GM18505 (cell line): ENCODE data around the gene ZDHHC19.
"Not testable (repeated sequence)": the region's sequence is repeated elsewhere in the genome, so short reads cannot be mapped to it uniquely, and the experiment has no call there.

Experiments used
- ATAC-seq: cut with Tn5 transposase; IDR thresholded peaks from one replicate; pipeline ENCODE4 v1.9.1; 2021; ENCODE audit not compliant: unreplicated experiment
- POLR2A ChIP-seq: IDR thresholded peaks from 4 replicates; pipeline ENCODE4 v1.6.1; 2011; ENCODE audit warnings: borderline replicate concordance; ENCODE audit not compliant: insufficient read depth, insufficient read length; ENCODE audit errors: extremely low read depth

Gene ZDHHC19

GRCh38 chr3:196186651-196187573 is 24.3 kb downstream of the ZDHHC19 start:
- peak; percentile 69 for TF ChIP-seq POLR2A
- ATAC-seq = peak; percentile 38

GRCh38 chr3:196184881-196185280 is 26.3 kb downstream of the ZDHHC19 start:
- TF ChIP-seq POLR2A = no peak
- no peak for ATAC-seq

GRCh38 chr3:196184169-196184432 is 27.1 kb downstream of the ZDHHC19 start:
- ATAC-seq = not testable (repeated sequence)

DNA sequence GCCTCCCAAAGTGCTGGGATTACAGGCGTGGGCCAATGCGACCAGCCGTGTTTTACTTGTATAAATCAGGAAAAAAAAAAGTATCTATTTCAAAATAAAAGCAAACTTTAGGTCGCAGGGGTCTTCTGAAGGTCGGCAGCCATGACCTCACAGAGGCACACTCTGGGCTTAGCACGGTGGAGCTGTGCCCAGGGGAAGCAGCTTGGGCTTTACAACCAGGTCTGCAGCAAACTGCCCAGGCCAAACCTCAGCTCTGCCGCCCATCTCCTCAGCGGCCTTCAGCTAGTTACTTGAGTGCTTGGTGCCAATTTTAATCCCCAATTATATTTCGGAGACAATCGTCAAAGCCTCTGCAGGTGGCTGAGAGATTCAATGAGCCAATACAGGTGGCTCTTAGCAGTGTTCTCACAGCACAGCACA is 30.1 kb downstream of the ZDHHC19 start:
- ATAC-seq = no peak

DNA sequence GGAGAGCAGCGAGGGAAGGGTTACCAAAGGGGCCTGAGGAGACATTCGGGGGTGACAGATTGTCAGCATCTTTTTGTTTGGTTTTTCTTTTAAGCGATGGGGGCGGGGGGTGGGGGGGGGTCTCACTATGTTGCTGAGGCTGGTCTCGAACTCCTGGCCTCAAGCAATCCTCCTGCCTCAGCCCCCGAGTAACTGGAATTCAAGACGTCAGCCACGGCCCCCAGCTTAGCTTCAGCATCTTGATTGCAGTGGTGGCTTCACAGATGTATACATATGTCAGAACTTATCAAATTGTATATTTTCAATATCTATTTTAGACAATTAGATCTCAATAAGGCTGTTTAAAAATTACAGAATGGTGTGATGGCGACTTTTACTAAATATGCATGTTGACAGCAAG is 30.9 kb downstream of the ZDHHC19 start:
- ATAC-seq = no peak
- no peak for TF ChIP-seq POLR2A

More for the DNA sequence above, 30.1 kb downstream of the ZDHHC19 start:
- no peak for TF ChIP-seq POLR2A

DNA sequence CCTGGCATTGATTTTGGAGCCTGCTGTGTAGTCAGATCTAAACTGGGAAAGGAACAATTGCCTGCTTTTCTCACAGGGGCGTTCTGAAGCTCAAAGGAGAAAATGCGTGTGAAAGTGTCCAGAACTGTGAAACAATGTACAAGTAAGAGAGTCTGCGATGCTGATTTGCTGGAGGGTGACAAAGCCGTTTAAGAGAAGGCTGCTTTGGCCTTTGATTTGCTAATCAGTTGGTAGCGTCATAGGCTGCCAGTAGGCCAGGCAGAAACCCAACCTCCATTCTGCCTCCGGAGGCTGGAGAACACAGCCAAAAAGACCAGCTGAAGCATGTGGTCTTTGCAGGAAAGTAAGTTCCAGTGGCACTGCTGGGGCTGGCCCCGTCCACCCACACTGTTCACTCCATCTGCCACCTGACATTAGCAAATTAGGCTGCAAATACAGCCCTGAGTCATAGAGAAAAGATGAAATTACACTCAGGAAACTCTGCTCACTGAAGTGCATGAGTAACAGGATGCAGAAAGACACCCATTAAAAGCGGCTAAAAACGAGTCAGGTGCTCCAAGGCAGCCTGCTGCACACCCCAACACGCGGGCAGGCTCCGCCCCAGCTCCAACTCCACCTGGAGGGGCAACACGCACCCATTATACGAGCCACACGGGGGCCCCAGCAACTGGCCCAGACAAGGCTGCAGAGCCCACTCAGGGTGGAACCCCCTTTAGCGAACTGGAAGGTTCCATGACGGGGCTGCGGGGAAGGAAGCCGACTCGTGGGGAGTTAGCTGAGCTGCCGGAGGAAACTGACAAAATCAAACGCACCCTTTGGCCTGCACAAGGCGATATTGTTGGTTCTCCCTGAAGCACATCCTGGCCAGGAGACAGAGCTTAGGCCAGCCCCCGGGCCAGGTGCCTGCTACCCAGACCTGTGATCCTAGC is 31.6 kb downstream of the ZDHHC19 start:
- TF ChIP-seq POLR2A = peak; percentile 69
- peak; percentile 67 for ATAC-seq

DNA sequence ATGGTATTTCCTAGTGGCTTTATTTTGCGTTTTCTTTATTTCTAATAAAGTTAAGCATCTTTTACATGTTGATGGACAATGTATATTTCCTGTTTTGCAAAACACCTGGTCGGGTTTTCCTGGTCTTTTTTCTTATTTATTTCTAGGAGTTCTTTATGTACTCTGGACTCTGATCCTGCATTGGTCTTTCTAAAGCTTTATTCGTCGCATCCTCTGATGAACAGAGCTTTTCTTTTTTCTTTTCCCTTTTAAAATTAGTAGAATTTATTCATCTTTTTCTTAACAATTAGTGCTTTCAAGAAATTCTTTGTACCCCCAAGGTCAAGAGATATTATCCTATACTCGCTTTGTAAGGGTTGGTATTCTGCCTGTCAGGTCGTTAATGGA is 32.2 kb downstream of the ZDHHC19 start:
- TF ChIP-seq POLR2A = no peak
- no peak for ATAC-seq

DNA sequence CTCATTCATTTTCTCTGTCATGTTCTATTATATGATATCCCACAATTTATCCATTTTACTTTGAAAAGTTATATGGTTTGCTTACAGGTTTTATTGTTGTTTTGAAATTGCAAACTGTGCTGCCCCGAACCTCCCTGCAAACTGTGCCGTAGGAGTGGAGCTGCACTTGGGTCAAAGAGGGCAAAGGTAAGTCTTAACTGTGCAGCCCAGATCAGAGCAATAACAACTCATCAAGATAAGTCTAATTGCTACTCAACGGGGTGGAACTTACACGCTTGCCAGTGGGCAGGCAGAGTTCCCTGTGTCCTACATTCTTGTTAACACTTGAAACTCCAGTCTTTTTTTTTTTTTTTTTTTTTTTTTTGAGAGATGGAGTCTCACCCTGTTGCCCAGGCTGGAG is 33.2 kb downstream of the ZDHHC19 start:
- TF ChIP-seq POLR2A = no peak
- ATAC-seq = no peak

DNA sequence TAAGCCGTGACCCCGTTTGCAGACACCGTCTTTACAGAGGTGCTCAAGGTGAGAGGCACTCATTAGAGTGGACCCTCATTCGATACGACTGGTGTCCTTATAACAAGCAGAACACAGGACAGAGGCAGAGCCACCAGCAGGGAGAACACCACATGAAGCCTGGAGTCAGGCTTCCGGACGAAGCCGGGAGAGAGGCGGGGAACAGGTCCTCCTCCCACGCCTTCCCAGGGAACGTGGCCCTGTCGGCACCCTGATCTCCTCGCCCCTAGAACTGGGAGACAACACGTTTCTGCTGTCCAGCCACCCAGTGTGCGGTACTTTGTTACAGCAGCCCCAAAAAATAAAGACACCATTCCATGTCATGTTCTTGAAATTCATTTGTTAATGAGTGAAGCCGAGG is 33.6 kb downstream of the ZDHHC19 start:
- ATAC-seq = no peak
- TF ChIP-seq POLR2A = no peak

- ATAC-seq = no peak
- no peak for TF ChIP-seq POLR2A
Measured at GRCh38 chr3:196175722-196176121, 35.5 kb downstream of the ZDHHC19 start.

- ATAC-seq = no peak
- no peak for TF ChIP-seq POLR2A
Measured at GRCh38 chr3:196175116-196175625, 36.0 kb downstream of the ZDHHC19 start.

DNA sequence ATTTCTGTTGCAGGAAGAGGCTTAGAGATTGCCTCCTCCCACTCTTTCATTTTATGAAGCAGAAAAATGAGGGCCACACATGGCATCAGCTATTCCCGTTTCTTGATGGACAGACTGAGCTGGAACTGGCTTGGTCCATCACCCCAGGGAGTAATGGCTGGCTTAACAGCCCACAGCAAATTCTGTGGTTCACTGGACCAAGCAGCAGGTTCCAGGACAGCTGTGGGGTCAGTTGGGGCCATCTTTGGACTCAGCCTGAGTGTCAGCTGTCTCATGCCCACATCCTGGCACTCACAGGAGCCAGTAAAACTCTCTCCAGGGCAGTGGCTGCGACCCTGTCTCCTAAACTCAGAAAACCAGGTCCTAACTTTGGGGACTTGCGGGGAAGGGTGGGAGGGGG is 36.5 kb downstream of the ZDHHC19 start:
- no peak for ATAC-seq
- no peak for TF ChIP-seq POLR2A

- ATAC-seq = not testable (repeated sequence)
Measured at GRCh38 chr3:196170296-196170695, 40.9 kb downstream of the ZDHHC19 start.

DNA sequence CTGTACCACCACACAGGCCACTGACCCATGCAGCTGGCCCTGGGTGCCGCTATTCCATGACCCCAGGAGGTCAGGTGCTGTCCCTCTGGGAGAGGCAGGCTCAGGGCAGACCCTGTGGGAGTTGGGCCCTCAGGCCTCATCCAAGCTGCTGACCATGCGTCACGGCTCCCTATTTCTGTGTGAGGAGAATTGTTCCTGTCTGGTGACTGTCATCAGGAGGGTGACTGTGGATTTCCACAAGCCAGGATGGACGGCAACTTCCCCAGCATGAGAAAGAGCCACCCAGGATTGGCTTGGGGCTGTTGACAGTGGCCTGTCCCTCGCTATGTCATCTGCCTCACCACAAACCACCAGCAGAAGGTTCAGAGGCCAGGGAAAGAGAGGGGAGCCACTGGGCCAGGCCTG is 41.4 kb downstream of the ZDHHC19 start:
- no peak for TF ChIP-seq POLR2A
- ATAC-seq = no peak

DNA sequence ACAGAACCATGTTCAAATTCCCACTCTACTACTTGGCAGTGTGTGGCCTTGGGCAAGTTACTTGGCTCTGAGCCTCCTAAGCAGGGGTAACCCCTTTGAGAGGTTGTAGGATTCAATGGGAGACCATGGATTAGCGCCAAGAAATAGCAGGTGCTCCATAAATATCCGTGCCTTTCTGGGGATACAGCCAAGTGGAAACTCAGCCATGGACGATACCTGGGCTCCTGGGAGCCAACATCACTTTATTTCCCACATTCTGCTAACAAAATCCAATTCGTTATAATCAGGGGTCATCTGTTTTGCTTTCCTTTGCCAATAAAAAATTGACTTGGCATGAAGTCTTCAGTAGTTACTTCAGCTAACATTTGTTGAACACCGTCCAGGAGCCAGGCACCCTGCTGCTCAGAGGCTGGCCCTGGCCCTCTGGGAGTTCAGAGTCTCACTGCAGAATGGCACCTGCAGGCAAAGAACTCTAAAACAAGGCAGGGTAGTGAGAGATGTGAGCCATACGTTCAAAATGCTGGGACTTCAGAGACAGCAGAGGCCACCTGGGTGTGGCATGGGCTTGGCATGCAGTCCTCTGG is 42.3 kb downstream of the ZDHHC19 start:
- no peak for TF ChIP-seq POLR2A
- no peak for ATAC-seq
